Vagina (tissue), 2 donors: Measurements from ENCODE around the gene MAP2K7. TPM values are rescaled to one million over a fixed set of nuclear protein-coding genes. Genes with fewer than 3 reads are reported as not detected.

Source experiments
- DNase-seq, 2 donors: peaks; one replicate each; pipeline ENCODE4 v3.0.0-alpha.2; 2017; ENCODE audit errors: extremely low spot score in 2 of 2
- H3K27ac ChIP-seq: fragments of 200-600 bp; sonication (generic); one replicate; pipeline ENCODE4 v1.5.1; 2019
- H3K27me3 ChIP-seq: fragments of 200-600 bp; sonication (generic); one replicate; pipeline ENCODE4 v1.5.1; 2019
- H3K36me3 ChIP-seq, 2 donors: fragments of 200-600 bp; sonication (generic); one replicate each; pipeline ENCODE4 v1.5.1; 2017 to 2019
- H3K4me1 ChIP-seq: fragments of 200-600 bp; sonication (generic); one replicate; pipeline ENCODE4 v1.5.1; 2019
- H3K4me3 ChIP-seq, 2 donors: fragments of 200-600 bp; sonication (generic); 1 replicate in 1 of 2; 2 replicates in 1 of 2; pipeline ENCODE4 v1.5.1; 2016 to 2019
- H3K9me3 ChIP-seq: fragments of 200-600 bp; sonication (generic); one replicate; pipeline ENCODE4 v1.5.1; 2019
- CTCF ChIP-seq, 3 experiments: fragments of 450-650 bp in 2 of 3; fragments of 200-600 bp in 1 of 3; sonication (generic) in 1 of 3; IDR thresholded peaks; one replicate each; pipeline ENCODE4 v1.5.1; 2017 to 2019; ENCODE audit warnings: antibody characterized with exemption in 3 of 3, mild to moderate bottlenecking in 2 of 3, moderate library complexity in 2 of 3
- POLR2A ChIP-seq, 2 donors: fragments of 450-650 bp; IDR thresholded peaks; one replicate each; pipeline ENCODE4 v1.6.1; 2017; ENCODE audit warnings: antibody characterized with exemption in 2 of 2, mild to moderate bottlenecking in 2 of 2, moderate library complexity in 2 of 2
- POLR2AphosphoS5 ChIP-seq, 2 donors: sonication (generic); formaldehyde crosslinking; IDR thresholded peaks; one replicate each; pipeline ENCODE4 v1.9.0; 2017; ENCODE audit warnings: antibody characterized with exemption in 2 of 2, mild to moderate bottlenecking in 2 of 2, low read depth in 1 of 2; ENCODE audit not compliant: insufficient read depth in 1 of 2
- intact Hi-C: fragments of 100-400 bp; cut with DNase I; formaldehyde crosslinking; loops from one replicate; pipeline ENCODE4 v1.15.1; 2023
- total RNA-seq: library from RNA; depleted of rRNA; stranded (reverse); fragments of >200 nt; gene quantifications from one replicate; pipeline ENCODE4 v1.2.3, GENCODE V29; 2016

MAP2K7 gene
- total RNA-seq, 1 donor from 2014 or later: 26.8 TPM

GRCh38 chr19:7874076-7874896 is 29.4 kb upstream of the MAP2K7 start, which contains the start of gene PRR36:
Gene PRR36, minus strand, starts transcription at chr19:7874390. Its CDS starts 701 bp downstream, at chr19:7873689.
- intact Hi-C loops: no loop called here
- H3K4me1 ChIP-seq: peaks cover 51% of the 10 kb centered on the region
- DNase-seq: no peak
- no peaks in the 10 kb centered on the region for H3K36me3 ChIP-seq
- H3K27me3 ChIP-seq: no peaks in the 10 kb centered on the region
- TF ChIP-seq POLR2A (IDR thresholded peaks at IDR 0.05) (no peak), CTCF (IDR thresholded peaks at IDR 0.05) (no peak), POLR2AphosphoS5 (IDR thresholded peaks at IDR 0.05; ENCODE audit: insufficient read depth in 1 of 2, low read depth in 1 of 2) (no peak)
- H3K9me3 ChIP-seq: no peaks in the 10 kb centered on the region
- H3K27ac ChIP-seq: no peak within 1 kb of the TSS
- H3K4me3 ChIP-seq: peak within 1 kb of the TSS in 1 of 2 donors; percentile 33

GRCh38 chr19:7874897-7875273 is 28.8 kb upstream of the MAP2K7 start:
- Histone ChIP-seq H3K4me1 (peaks cover 45% of the 10 kb centered on the region), H3K27ac (no peak overlapping the region), H3K27me3 (no peaks in the 10 kb centered on the region), H3K36me3 (no peaks in the 10 kb centered on the region), H3K9me3 (no peaks in the 10 kb centered on the region), H3K4me3 (no peak overlapping the region)
- TF ChIP-seq CTCF (IDR thresholded peaks at IDR 0.05) (no peak), POLR2AphosphoS5 (IDR thresholded peaks at IDR 0.05; ENCODE audit: insufficient read depth in 1 of 2, low read depth in 1 of 2) (no peak), POLR2A (IDR thresholded peaks at IDR 0.05) (no peak)
- no peak for DNase-seq
- intact Hi-C loops: no loop called here

GRCh38 chr19:7877249-7877836 is 26.3 kb upstream of the MAP2K7 start:
- intact Hi-C loops: no loop called here
- Histone ChIP-seq H3K27ac (no peak overlapping the region), H3K36me3 (no peaks in the 10 kb centered on the region), H3K9me3 (no peaks in the 10 kb centered on the region), H3K4me3 (no peak overlapping the region), H3K27me3 (no peaks in the 10 kb centered on the region), H3K4me1 (peaks cover 21% of the 10 kb centered on the region)
- DNase-seq: no peak
- TF ChIP-seq CTCF (IDR thresholded peaks at IDR 0.05) (no peak), POLR2AphosphoS5 (IDR thresholded peaks at IDR 0.05; ENCODE audit: insufficient read depth in 1 of 2, low read depth in 1 of 2) (no peak), POLR2A (IDR thresholded peaks at IDR 0.05) (no peak)

GRCh38 chr19:7879111-7879807 is 24.4 kb upstream of the MAP2K7 start:
- Histone ChIP-seq H3K27ac (no peak overlapping the region), H3K27me3 (no peaks in the 10 kb centered on the region), H3K4me3 (no peak overlapping the region), H3K4me1 (peaks cover 5% of the 10 kb centered on the region), H3K36me3 (no peaks in the 10 kb centered on the region), H3K9me3 (no peaks in the 10 kb centered on the region)
- TF ChIP-seq CTCF (IDR thresholded peaks at IDR 0.05): no peak
- TF ChIP-seq POLR2AphosphoS5 (IDR thresholded peaks at IDR 0.05; ENCODE audit: insufficient read depth in 1 of 2, low read depth in 1 of 2): no peak
- no peak for TF ChIP-seq POLR2A (IDR thresholded peaks at IDR 0.05)
- DNase-seq: no peak
- intact Hi-C loops: no loop called here
